ENCODE results near the gene PLXNA1.

Gene PLXNA1

GRCh38 chr3:126982471-126983175 is at the start of gene PLXNA1:
TSS of gene PLXNA1 (plus strand) at chr3:126983115. CDS start at chr3:126988594, 5,479 bp downstream.
- peak; percentile 91 to 94 for DNase-seq

GRCh38 chr3:126934031-126934531 is 48.8 kb upstream of the PLXNA1 start:
- DNase-seq = no peak

GRCh38 chr3:126934991-126935390 is 47.9 kb upstream of the PLXNA1 start:
- no peak for DNase-seq

- no peak for DNase-seq
Measured at GRCh38 chr3:126935756-126936509, 47.0 kb upstream of the PLXNA1 start.

GRCh38 chr3:126936853-126937425 is 46.0 kb upstream of the PLXNA1 start:
- DNase-seq = no peak

GRCh38 chr3:126937533-126937932 is 45.4 kb upstream of the PLXNA1 start:
- no peak for DNase-seq

GRCh38 chr3:126937973-126938372 is 44.9 kb upstream of the PLXNA1 start:
- no peak for DNase-seq

- DNase-seq = no peak
Measured at GRCh38 chr3:126938520-126939337, 44.2 kb upstream of the PLXNA1 start.

- no peak for DNase-seq
Measured at GRCh38 chr3:126939338-126939718, 43.6 kb upstream of the PLXNA1 start.

GRCh38 chr3:126939733-126940132 is 43.2 kb upstream of the PLXNA1 start:
- no peak for DNase-seq

GRCh38 chr3:126941721-126942270 is 41.1 kb upstream of the PLXNA1 start:
- DNase-seq = no peak

GRCh38 chr3:126944089-126944965 is 38.6 kb upstream of the PLXNA1 start:
- DNase-seq = no peak

GRCh38 chr3:126945171-126945721 is 37.7 kb upstream of the PLXNA1 start:
- DNase-seq = no peak

- DNase-seq = no peak
Measured at GRCh38 chr3:126945891-126946290, 37.0 kb upstream of the PLXNA1 start.

GRCh38 chr3:126946405-126946804 is 36.5 kb upstream of the PLXNA1 start:
- DNase-seq = no peak

GRCh38 chr3:126947429-126947828 is 35.5 kb upstream of the PLXNA1 start:
- DNase-seq = no peak

- no peak for DNase-seq
Measured at GRCh38 chr3:126948980-126949535, 33.9 kb upstream of the PLXNA1 start.

GRCh38 chr3:126951561-126951960 is 31.4 kb upstream of the PLXNA1 start:
- no peak for DNase-seq

GRCh38 chr3:126952261-126952982 is 30.5 kb upstream of the PLXNA1 start:
- no peak for DNase-seq

- no peak for DNase-seq
Measured at GRCh38 chr3:126952983-126953660, 29.8 kb upstream of the PLXNA1 start.
